Measurements from ENCODE around the gene NKAIN1.

- no peak for TF ChIP-seq CTCF (conservative IDR thresholded peaks at IDR 0.05; ENCODE audit: low read length)
- no peak for TF ChIP-seq EZH2phosphoT487 (IDR thresholded peaks at IDR 0.05; ENCODE audit: borderline replicate concordance, low read depth, low read length)
These were observed 22.2 kb upstream of the NKAIN1 start for GRCh38 chr1:31261916-31262315.

All from OCI-LY7 (cell line).